Mammary microvascular endothelial cell (primary cell): ENCODE results near the gene GPR33. TPM values are rescaled to one million over a fixed set of nuclear protein-coding genes. Genes with fewer than 3 reads are reported as not detected.

ENCODE experiments used
- total RNA-seq: library from RNA; depleted of rRNA; stranded (reverse); fragments of >200 nt; gene quantifications from 2 replicates; pipeline ENCODE4 v1.2.3, GENCODE V29; 2015

Gene GPR33, protein sequence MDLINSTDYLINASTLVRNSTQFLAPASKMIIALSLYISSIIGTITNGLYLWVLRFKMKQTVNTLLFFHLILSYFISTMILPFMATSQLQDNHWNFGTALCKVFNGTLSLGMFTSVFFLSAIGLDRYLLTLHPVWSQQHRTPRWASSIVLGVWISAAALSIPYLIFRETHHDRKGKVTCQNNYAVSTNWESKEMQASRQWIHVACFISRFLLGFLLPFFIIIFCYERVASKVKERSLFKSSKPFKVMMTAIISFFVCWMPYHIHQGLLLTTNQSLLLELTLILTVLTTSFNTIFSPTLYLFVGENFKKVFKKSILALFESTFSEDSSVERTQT
- total RNA-seq = not detected in 2 replicates

DNA sequence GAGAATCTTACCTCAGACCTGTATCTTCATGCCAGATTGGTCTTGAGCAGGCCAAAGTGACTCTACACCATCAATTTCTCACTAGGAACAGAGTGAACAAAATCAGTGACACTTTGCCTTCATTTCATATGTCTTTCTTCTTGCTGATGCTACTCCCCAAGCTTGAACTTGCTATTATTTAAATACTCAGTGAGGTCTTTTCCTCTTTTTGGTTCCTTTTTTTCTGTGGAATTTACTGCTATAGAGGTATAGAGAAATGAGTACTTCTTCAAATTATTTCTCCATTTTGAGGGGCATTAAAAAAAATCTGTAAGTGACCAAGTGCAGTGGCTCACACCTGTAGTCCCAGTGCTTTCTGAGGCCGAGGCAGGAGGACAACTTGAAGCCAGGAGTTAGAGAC, at the start of gene GPR33:
Gene GPR33, minus strand, starts transcription at position 154 of the 400 bp plus-strand sequence. CDS start 4,074 bp downstream, outside the sequence.

DNA sequence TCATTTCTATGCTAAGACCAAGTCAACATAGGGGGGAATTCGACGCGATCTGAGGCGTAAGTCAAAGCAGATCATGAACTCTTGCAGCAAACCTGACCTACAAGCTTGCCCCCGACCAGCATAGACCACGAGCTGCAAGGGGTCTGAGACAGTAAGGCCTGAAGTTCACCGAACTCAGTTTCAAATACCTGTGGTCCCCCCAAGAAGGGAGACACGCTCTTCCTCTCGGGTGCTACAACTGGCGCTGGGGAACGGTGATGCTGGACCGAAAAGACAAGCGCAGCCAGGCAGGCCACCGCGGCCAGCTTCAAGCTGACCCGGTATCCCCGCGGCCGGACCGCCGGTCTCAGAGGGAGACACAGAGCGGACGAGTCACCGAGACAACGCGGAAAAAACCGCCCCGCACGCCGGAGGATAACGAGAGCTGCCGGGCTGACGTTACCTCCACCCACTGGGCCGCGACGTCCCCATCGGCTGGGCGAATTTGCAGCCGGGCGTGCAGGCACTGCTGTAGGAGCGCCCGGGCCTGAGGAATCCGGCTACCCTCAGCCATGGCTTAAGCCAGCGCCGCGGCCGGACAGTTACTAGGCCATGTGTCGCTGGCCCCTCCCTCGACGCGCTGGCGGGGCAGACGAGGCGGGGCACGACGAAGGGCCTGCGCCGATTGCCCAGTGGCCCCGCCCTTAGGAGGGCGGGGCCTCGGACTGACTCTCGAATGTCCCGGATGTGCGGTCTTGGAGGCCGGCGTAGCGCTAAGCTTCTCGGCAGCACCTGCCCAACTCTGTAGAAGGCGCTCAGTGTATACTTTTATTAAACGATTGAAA, 30.8 kb downstream of the GPR33 start, which contains the start of gene DTD2:
Gene DTD2, minus strand, starts transcription at position 666 of the 824 bp plus-strand sequence. Its CDS starts 113 bp downstream, at position 553.

Other genes with a start within 250 kb of the GPR33 start
- gene HEATR5A, start 67.5 kb downstream of the GPR33 start, total RNA-seq = 17.2 and 29.2 TPM in 2 replicates
- gene DTD2, start 30.5 kb downstream of the GPR33 start, total RNA-seq = 24.0 and 31.9 TPM in 2 replicates
- gene NUBPL, start 73.4 kb upstream of the GPR33 start, total RNA-seq = 6.2 and 6.6 TPM in 2 replicates